ENCODE data around the gene TAF11L5. TPM values are rescaled to one million over a fixed set of nuclear protein-coding genes. Genes with fewer than 3 reads are reported as not detected.
"Not testable (repeated sequence)": the region's sequence is repeated elsewhere in the genome, so short reads cannot be mapped to it uniquely, and the experiment has no call there.

The TAF11L5 gene
- total RNA-seq, 1 donor from 2014 or later, result not detected

GRCh38 chr5:17521501-17521900 lies 3.5 kb upstream of the TAF11L5 start, which contains the start of gene TAF11L4:
TAF11L4 (plus strand) TSS chr5:17521801.
- H3K4me1 ChIP-seq, H3K36me3 ChIP-seq, H3K27me3 ChIP-seq: not testable (repeated sequence)

GRCh38 chr5:17526504-17526903 lies 1.5 kb downstream of the TAF11L5 start:
- H3K27me3 ChIP-seq; H3K4me1 ChIP-seq; DNase-seq (ENCODE audit: extremely low spot score in 2 of 2); H3K27ac ChIP-seq; H3K36me3 ChIP-seq; H3K4me3 ChIP-seq; intact Hi-C loops (cut with DNase I); H3K9me3 ChIP-seq: not testable (repeated sequence)

More at GRCh38 chr5:17521501-17521900, 3.5 kb upstream of the TAF11L5 start, which contains the start of gene TAF11L4:
- DNase-seq (ENCODE audit: extremely low spot score in 2 of 2); intact Hi-C loops (cut with DNase I); H3K27ac ChIP-seq; H3K4me3 ChIP-seq; H3K9me3 ChIP-seq: not testable (repeated sequence)

- H3K27ac ChIP-seq; H3K4me3 ChIP-seq; H3K4me1 ChIP-seq; H3K27me3 ChIP-seq; H3K36me3 ChIP-seq; H3K9me3 ChIP-seq; intact Hi-C loops (cut with DNase I); DNase-seq (ENCODE audit: extremely low spot score in 2 of 2): not testable (repeated sequence)
Measured at GRCh38 chr5:17528369-17528768, 3.3 kb downstream of the TAF11L5 start, which contains the start of gene TAF11L6. TAF11L6 (plus strand) TSS chr5:17528669.

Small RNA genes within 50 kb of the gene (small RNA-seq; reads per million reads assigned to genes)
- not detected for gene AC106774.3

Other genes starting within 250 kb of the TAF11L5 start
- not detected for gene TAF11L2, start 27.0 kb upstream of the TAF11L5 start, total RNA-seq
- gene TAF11L3, start 6.9 kb upstream of the TAF11L5 start, total RNA-seq, result not detected
- gene TAF11L4, start 3.4 kb upstream of the TAF11L5 start, total RNA-seq, result not detected
- not detected for gene TAF11L6, start 3.4 kb downstream of the TAF11L5 start, total RNA-seq
- gene TAF11L7, start 60.5 kb downstream of the TAF11L5 start, total RNA-seq, result not detected
- gene TAF11L8, start 65.7 kb downstream of the TAF11L5 start, total RNA-seq, result not detected
- not detected for gene TAF11L9, start 69.2 kb downstream of the TAF11L5 start, total RNA-seq
- not detected for gene TAF11L10, start 72.6 kb downstream of the TAF11L5 start, total RNA-seq
- gene TAF11L11, start 78.9 kb downstream of the TAF11L5 start, total RNA-seq, result not detected
- not detected for gene TAF11L12, start 85.2 kb downstream of the TAF11L5 start, total RNA-seq
- gene TAF11L13, start 106.9 kb downstream of the TAF11L5 start, total RNA-seq, result not detected
- gene TAF11L14, start 109.2 kb downstream of the TAF11L5 start, total RNA-seq, result not detected

All from vagina (tissue), 2 donors.